ENCODE results near the gene SLC1A3.

SLC1A3 gene

GRCh38 chr5:36653044-36653705 is 46.8 kb downstream of the SLC1A3 start:
- TF ChIP-seq SIN3A (IDR thresholded peaks at IDR 0.05; ENCODE audit: borderline replicate concordance, insufficient read depth, low read length) (no peak), FOXP2 (optimal IDR thresholded peaks at IDR 0.05; ENCODE audit: borderline replicate concordance, extremely low read depth, extremely low read length, insufficient read depth) (no peak), TAF1 (IDR thresholded peaks at IDR 0.05; ENCODE audit: borderline replicate concordance, insufficient read depth, low read length) (no peak), POLR2AphosphoS5 (IDR thresholded peaks at IDR 0.05; ENCODE audit: low read depth, low read length) (no peak), REST (IDR thresholded peaks at IDR 0.05; ENCODE audit: insufficient read depth in 1 of 2, low read depth in 2 of 2, low read length in 2 of 2) (no peak)

- TF ChIP-seq FOXP2 (optimal IDR thresholded peaks at IDR 0.05; ENCODE audit: borderline replicate concordance, extremely low read depth, extremely low read length, insufficient read depth) (no peak), SIN3A (IDR thresholded peaks at IDR 0.05; ENCODE audit: borderline replicate concordance, insufficient read depth, low read length) (no peak), REST (IDR thresholded peaks at IDR 0.05; ENCODE audit: insufficient read depth in 1 of 2, low read depth in 2 of 2, low read length in 2 of 2) (no peak), TAF1 (IDR thresholded peaks at IDR 0.05; ENCODE audit: borderline replicate concordance, insufficient read depth, low read length) (no peak), POLR2AphosphoS5 (IDR thresholded peaks at IDR 0.05; ENCODE audit: low read depth, low read length) (no peak)
Measured at GRCh38 chr5:36654564-36654963, 48.2 kb downstream of the SLC1A3 start.

- no peak for TF ChIP-seq REST (IDR thresholded peaks at IDR 0.05; ENCODE audit: insufficient read depth in 1 of 2, low read depth in 2 of 2, low read length in 2 of 2)
- no peak for TF ChIP-seq POLR2AphosphoS5 (IDR thresholded peaks at IDR 0.05; ENCODE audit: low read depth, low read length)
- TF ChIP-seq SIN3A (IDR thresholded peaks at IDR 0.05; ENCODE audit: borderline replicate concordance, insufficient read depth, low read length) = no peak
- TF ChIP-seq FOXP2 (optimal IDR thresholded peaks at IDR 0.05; ENCODE audit: borderline replicate concordance, extremely low read depth, extremely low read length, insufficient read depth) = no peak
- no peak for TF ChIP-seq TAF1 (IDR thresholded peaks at IDR 0.05; ENCODE audit: borderline replicate concordance, insufficient read depth, low read length)
Measured at GRCh38 chr5:36655161-36655560, 48.8 kb downstream of the SLC1A3 start.

GRCh38 chr5:36656556-36656955 is 50.1 kb downstream of the SLC1A3 start:
- TF ChIP-seq SIN3A (IDR thresholded peaks at IDR 0.05; ENCODE audit: borderline replicate concordance, insufficient read depth, low read length) (no peak), POLR2AphosphoS5 (IDR thresholded peaks at IDR 0.05; ENCODE audit: low read depth, low read length) (no peak), REST (IDR thresholded peaks at IDR 0.05; ENCODE audit: insufficient read depth in 1 of 2, low read depth in 2 of 2, low read length in 2 of 2) (no peak), FOXP2 (optimal IDR thresholded peaks at IDR 0.05; ENCODE audit: borderline replicate concordance, extremely low read depth, extremely low read length, insufficient read depth) (no peak), TAF1 (IDR thresholded peaks at IDR 0.05; ENCODE audit: borderline replicate concordance, insufficient read depth, low read length) (no peak)

All from PFSK-1 (cell line).